Mesenchymal stem cell (in vitro differentiated cells and primary cell): ENCODE measurements around the gene MRPL24.

Experiments
- DNase-seq: peaks from one replicate; pipeline ENCODE4 v3.0.0-alpha.2; 2013
- H2AFZ ChIP-seq: one replicate; pipeline ENCODE4 v1.6.1; 2013; ENCODE audit warnings: low read depth, mild to moderate bottlenecking, control low read depth, inconsistent platforms, low read length, moderate library complexity
- H2AK5ac ChIP-seq: 2 replicates; pipeline ENCODE4 v1.6.1; 2013; ENCODE audit warnings: low read length, moderate library complexity, mild to moderate bottlenecking, inconsistent platforms; ENCODE audit not compliant: severe bottlenecking
- H2BK120ac ChIP-seq: one replicate; pipeline ENCODE4 v1.6.1; 2013; ENCODE audit warnings: low read depth, mild to moderate bottlenecking, inconsistent platforms, low read length, moderate library complexity
- H2BK12ac ChIP-seq, 2 experiments: one replicate each; pipeline ENCODE4 v1.6.1; 2013; ENCODE audit warnings: inconsistent platforms in 2 of 2, low read length in 2 of 2, mild to moderate bottlenecking in 2 of 2, moderate library complexity in 2 of 2, control low read depth in 1 of 2
- H2BK15ac ChIP-seq: one replicate; pipeline ENCODE4 v1.6.1; 2013; ENCODE audit warnings: mild to moderate bottlenecking, low read depth, inconsistent platforms; ENCODE audit not compliant: poor library complexity, severe bottlenecking
- H2BK5ac ChIP-seq: 2 replicates; pipeline ENCODE4 v1.6.1; 2013; ENCODE audit warnings: low read depth, mild to moderate bottlenecking, low read length, control low read depth, inconsistent platforms; ENCODE audit not compliant: poor library complexity, severe bottlenecking
- H3K14ac ChIP-seq, 2 experiments: one replicate each; pipeline ENCODE4 v1.6.1; 2013; ENCODE audit warnings: inconsistent platforms in 2 of 2, low read length in 2 of 2, control low read depth in 1 of 2, mild to moderate bottlenecking in 1 of 2, moderate library complexity in 1 of 2
- H3K18ac ChIP-seq, 2 experiments: one replicate each; pipeline ENCODE4 v1.6.1; 2013; ENCODE audit warnings: inconsistent platforms in 2 of 2, low read length in 2 of 2, control low read depth in 1 of 2, low read depth in 1 of 2, mild to moderate bottlenecking in 1 of 2
- H3K23ac ChIP-seq, 2 experiments: one replicate each; pipeline ENCODE4 v1.6.1; 2013; ENCODE audit warnings: inconsistent platforms in 2 of 2, low read length in 2 of 2, mild to moderate bottlenecking in 2 of 2, moderate library complexity in 2 of 2, control low read depth in 1 of 2
- H3K27ac ChIP-seq: 2 replicates; pipeline ENCODE4 v1.5.1; 2013; ENCODE audit warnings: mild to moderate bottlenecking, moderate library complexity, low read length, control low read depth, inconsistent platforms; ENCODE audit not compliant: poor library complexity, severe bottlenecking
- H3K27me3 ChIP-seq, 2 experiments: 2 replicates each; pipeline versions ENCODE4 v1.6.1 to v1.7.0; 2013; ENCODE audit warnings: low read length in 2 of 2, mild to moderate bottlenecking in 2 of 2, moderate library complexity in 2 of 2, control low read depth in 1 of 2, inconsistent platforms in 1 of 2; ENCODE audit not compliant: control insufficient read depth in 1 of 2, insufficient read depth in 1 of 2
- H3K36me3 ChIP-seq, 2 experiments: 2 replicates each; pipeline versions ENCODE4 v1.6.1 to v1.7.0; 2013; ENCODE audit warnings: low read length in 2 of 2, control low read depth in 1 of 2, inconsistent platforms in 1 of 2, low read depth in 1 of 2, mild to moderate bottlenecking in 1 of 2; ENCODE audit not compliant: insufficient read depth in 2 of 2, control insufficient read depth in 1 of 2
- H3K4ac ChIP-seq, 2 experiments: one replicate each; pipeline ENCODE4 v1.6.1; 2013; ENCODE audit warnings: inconsistent platforms in 2 of 2, low read length in 2 of 2, mild to moderate bottlenecking in 2 of 2, moderate library complexity in 2 of 2, control low read depth in 1 of 2, low read depth in 1 of 2
- H3K4me1 ChIP-seq: 2 replicates; pipeline ENCODE4 v1.6.1; 2013; ENCODE audit warnings: low read depth, low read length, control low read depth; ENCODE audit not compliant: control insufficient read depth, insufficient read depth
- H3K4me2 ChIP-seq: 2 replicates; pipeline ENCODE4 v1.6.1; 2013; ENCODE audit warnings: low read length, mild to moderate bottlenecking, inconsistent platforms; ENCODE audit not compliant: poor library complexity, severe bottlenecking
- H3K4me3 ChIP-seq, 2 experiments: 2 replicates each; pipeline versions ENCODE4 v1.5.1 to v1.7.0; 2013; ENCODE audit warnings: low read length in 2 of 2, mild to moderate bottlenecking in 2 of 2, control low read depth in 1 of 2, low read depth in 1 of 2; ENCODE audit not compliant: insufficient read depth in 1 of 2
- H3K79me1 ChIP-seq: replicated peaks from 2 replicates; pipeline ENCODE4 v1.6.1; 2013; ENCODE audit warnings: mild to moderate bottlenecking, control low read depth, low read length, inconsistent platforms; ENCODE audit not compliant: poor library complexity, severe bottlenecking
- H3K9ac ChIP-seq: 2 replicates; pipeline ENCODE4 v1.7.0; 2013; ENCODE audit warnings: mild to moderate bottlenecking, low read length, moderate library complexity
- H3K9me3 ChIP-seq: 2 replicates; pipeline ENCODE4 v1.7.0; 2013; ENCODE audit warnings: mild to moderate bottlenecking, low read length; ENCODE audit not compliant: control insufficient read depth
- H4K8ac ChIP-seq: one replicate; pipeline ENCODE4 v1.6.1; 2013; ENCODE audit warnings: inconsistent platforms, mild to moderate bottlenecking, low read length, moderate library complexity
- H4K91ac ChIP-seq: one replicate; pipeline ENCODE4 v1.6.1; 2013; ENCODE audit warnings: mild to moderate bottlenecking, low read length, inconsistent platforms
- WGBS: methylation state at CpG from one replicate; pipeline ENCODE4 v1.1.7; 2013; ENCODE audit warnings: mixed read lengths; 5-methylcytosine and 5-hydroxymethylcytosine counted together

Gene MRPL24

DNA sequence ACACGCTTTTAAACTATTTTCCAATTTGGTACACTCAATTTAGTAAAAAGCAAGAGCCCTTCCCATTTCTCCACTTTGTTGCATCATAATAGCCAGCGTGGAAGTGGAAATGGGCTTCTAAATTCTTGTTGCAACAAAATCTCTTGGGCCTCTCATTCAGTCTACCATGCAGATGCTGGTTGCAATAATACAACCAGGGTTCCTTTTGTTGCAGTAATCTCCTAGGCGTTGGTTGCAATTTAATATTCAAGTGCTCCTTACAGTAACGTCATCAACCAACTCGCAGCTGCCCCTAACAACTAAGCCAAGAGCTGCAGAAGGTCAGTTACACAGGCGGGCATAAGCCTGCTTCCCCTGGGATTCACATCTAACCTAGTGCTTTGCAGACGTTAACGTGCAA, 13.3 kb upstream of the MRPL24 start:
- no peaks in the 10 kb centered on the region for H3K9me3 ChIP-seq
- no peak overlapping the region for H3K9ac ChIP-seq
- no peak overlapping the region for H3K4me2 ChIP-seq
- H3K4me3 ChIP-seq = no peak overlapping the region
- H3K4me1 ChIP-seq = peaks cover 14% of the 10 kb centered on the region
- H3K79me1 ChIP-seq = peaks cover 12% of the 10 kb centered on the region
- no peak overlapping the region for H3K27ac ChIP-seq
- WGBS = 95% methylated on average over 8 of the region's 8 CpGs
- no peak overlapping the region for H2AFZ ChIP-seq
- H4K8ac ChIP-seq = no peak overlapping the region
- H2BK15ac ChIP-seq = no peak overlapping the region
- no peak for DNase-seq
- H3K14ac ChIP-seq = no peak overlapping the region
- H2AK5ac ChIP-seq = no peak overlapping the region
- H3K18ac ChIP-seq = no peak overlapping the region
- no peak overlapping the region for H4K91ac ChIP-seq
- H3K4ac ChIP-seq = no peak overlapping the region
- H2BK12ac ChIP-seq = no peak overlapping the region
- H2BK5ac ChIP-seq = no peak overlapping the region
- H3K23ac ChIP-seq = no peak overlapping the region
- no peaks in the 10 kb centered on the region for H3K27me3 ChIP-seq
- peaks cover 3 to 7% of the 10 kb centered on the region in 2 experiments for H3K36me3 ChIP-seq
- H2BK120ac ChIP-seq = peak overlapping the region; percentile 49

GRCh38 chr1:156752843-156753482, 12.1 kb upstream of the MRPL24 start:
- no peak overlapping the region for H2BK5ac ChIP-seq
- H4K8ac ChIP-seq = no peak overlapping the region
- peak overlapping the region in 1 of 2 experiments; percentile 28 for H3K18ac ChIP-seq
- peak overlapping the region in 1 of 2 experiments; percentile 97 for H3K4me3 ChIP-seq
- H3K27ac ChIP-seq = no peak overlapping the region
- H3K4me1 ChIP-seq = peaks cover 23% of the 10 kb centered on the region
- H3K23ac ChIP-seq = no peak overlapping the region
- DNase-seq = peak; percentile 86
- peak overlapping the region; percentile 3 for H3K4me2 ChIP-seq
- WGBS = 48% methylated on average over 1 of the region's 1 CpG
- H3K27me3 ChIP-seq = no peaks in the 10 kb centered on the region
- H4K91ac ChIP-seq = peak overlapping the region; percentile 31
- peaks cover 12% of the 10 kb centered on the region for H3K79me1 ChIP-seq
- H3K9me3 ChIP-seq = no peaks in the 10 kb centered on the region
- H3K9ac ChIP-seq = peak overlapping the region; percentile 98
- H2BK120ac ChIP-seq = no peak overlapping the region
- H2BK15ac ChIP-seq = no peak overlapping the region
- H3K36me3 ChIP-seq = peaks cover 3 to 11% of the 10 kb centered on the region in 2 experiments
- no peak overlapping the region for H2BK12ac ChIP-seq
- H3K4ac ChIP-seq = peak overlapping the region in 1 of 2 experiments; percentile 46
- H3K14ac ChIP-seq = no peak overlapping the region
- no peak overlapping the region for H2AK5ac ChIP-seq
- H2AFZ ChIP-seq = no peak overlapping the region

DNA sequence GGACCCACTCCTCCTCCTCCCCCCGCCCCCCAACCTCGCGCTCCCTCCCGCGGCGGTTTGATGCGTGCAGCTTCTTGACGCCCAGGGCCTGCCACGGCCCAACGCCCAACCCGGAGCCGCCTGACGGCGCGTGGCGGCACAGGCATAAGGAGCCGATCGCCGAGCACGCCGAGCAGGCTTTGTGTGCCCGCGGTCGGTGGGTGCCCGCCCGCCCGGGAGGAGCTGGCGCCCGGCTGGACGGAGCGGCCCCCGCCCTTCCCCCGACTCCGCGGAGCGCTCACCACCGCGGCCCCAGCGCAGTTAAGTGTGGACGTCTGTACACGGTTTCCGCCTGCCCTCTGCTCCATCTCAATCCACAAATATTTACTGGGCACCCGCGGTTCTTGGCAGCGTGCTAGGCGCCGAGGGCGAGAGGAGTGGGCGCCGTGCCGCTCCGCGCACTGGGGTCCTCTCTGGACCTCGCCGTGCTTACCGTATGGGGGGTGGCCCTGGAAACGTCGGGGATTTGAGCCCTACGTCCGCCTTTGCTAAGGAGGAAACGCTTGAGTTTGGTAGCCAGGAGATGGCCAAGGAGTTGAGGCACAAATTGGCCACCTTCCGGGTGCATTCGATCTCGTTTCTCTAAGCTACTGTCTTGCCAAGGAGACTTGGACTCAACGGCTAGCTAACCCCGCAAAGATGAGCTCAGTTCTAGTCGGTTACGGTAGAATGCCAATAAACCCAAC, 11.0 kb upstream of the MRPL24 start:
- Histone ChIP-seq H3K9ac (peak overlapping the region; percentile 98), H3K36me3 (peaks cover 3 to 11% of the 10 kb centered on the region in 2 experiments), H3K4ac (peak overlapping the region; percentile 90 to 92), H3K79me1 (peaks cover 9% of the 10 kb centered on the region), H2BK15ac (peak overlapping the region; percentile 95), H3K23ac (peak overlapping the region in 1 of 2 experiments; percentile 66), H4K91ac (peak overlapping the region; percentile 83), H3K27ac (peak overlapping the region; percentile 77), H3K4me2 (peak overlapping the region; percentile 82), H2AFZ (peak overlapping the region; percentile 60), H3K9me3 (no peaks in the 10 kb centered on the region), H3K18ac (peak overlapping the region; percentile 95 to 100), H2BK120ac (peak overlapping the region; percentile 77), H3K4me1 (peaks cover 29% of the 10 kb centered on the region), H3K27me3 (no peaks in the 10 kb centered on the region), H2BK5ac (peak overlapping the region; percentile 15), H3K4me3 (peak overlapping the region; percentile 84 to 97), H2BK12ac (peak overlapping the region; percentile 38 to 85), H4K8ac (peak overlapping the region; percentile 93), H3K14ac (peak overlapping the region in 1 of 2 experiments; percentile 98), H2AK5ac (peak overlapping the region; percentile 44)
- under 1% methylated on average over 53 of the region's 68 CpGs for WGBS
- DNase-seq = peak; percentile 97

GRCh38 chr1:156751451-156751756, 10.5 kb upstream of the MRPL24 start, which contains the start of gene HDGF:
Gene HDGF, minus strand, starts transcription at chr1:156751675. Its CDS starts 246 bp downstream, at chr1:156751429.
- peak within 1 kb of the TSS; percentile 84 to 97 for H3K4me3 ChIP-seq
- no peaks in the 10 kb centered on the region for H3K9me3 ChIP-seq
- H3K9ac ChIP-seq = peak within 1 kb of the TSS; percentile 98
- H2BK120ac ChIP-seq = peak within 1 kb of the TSS; percentile 98
- DNase-seq = no peak
- peak within 1 kb of the TSS; percentile 74 for H2BK5ac ChIP-seq
- H2BK12ac ChIP-seq = peak within 1 kb of the TSS; percentile 38 to 92
- H3K79me1 ChIP-seq = peaks cover 9% of the 10 kb centered on the region
- H3K23ac ChIP-seq = peak within 1 kb of the TSS; percentile 91 to 99
- H4K91ac ChIP-seq = peak within 1 kb of the TSS; percentile 95
- peak within 1 kb of the TSS; percentile 60 for H2AFZ ChIP-seq
- 0% methylated on average over 4 of the region's 48 CpGs for WGBS
- peaks cover 30% of the 10 kb centered on the region for H3K4me1 ChIP-seq
- no peaks in the 10 kb centered on the region for H3K27me3 ChIP-seq
- peak within 1 kb of the TSS; percentile 96 to 99 for H3K4ac ChIP-seq
- peak within 1 kb of the TSS; percentile 93 for H4K8ac ChIP-seq
- H3K4me2 ChIP-seq = peak within 1 kb of the TSS; percentile 90
- H3K27ac ChIP-seq = peak within 1 kb of the TSS; percentile 90
- H3K18ac ChIP-seq = peak within 1 kb of the TSS; percentile 97 to 100
- H3K36me3 ChIP-seq = peaks cover 3 to 11% of the 10 kb centered on the region in 2 experiments
- peak within 1 kb of the TSS; percentile 99 for H2AK5ac ChIP-seq
- H2BK15ac ChIP-seq = peak within 1 kb of the TSS; percentile 95
- H3K14ac ChIP-seq = peak within 1 kb of the TSS; percentile 2 to 98
